HepG2 (cell line): ENCODE results near the gene LST1. TPM values are rescaled to one million over a fixed set of nuclear protein-coding genes. Genes with fewer than 3 reads are reported as not detected.

Source experiments
- CREB3 ChIP-seq: sonication (generic); formaldehyde crosslinking; IDR thresholded peaks from 2 replicates; pipeline ENCODE4 v1.5.0; 2020; ENCODE audit warnings: missing genetic modification reagents
- HNRNPLL ChIP-seq: fragments of 200-400 bp; formaldehyde crosslinking; IDR thresholded peaks from 2 replicates; pipeline ENCODE4 v1.6.1; 2017; ENCODE audit warnings: mild to moderate bottlenecking, low read depth, low read length; ENCODE audit not compliant: poor library complexity, severe bottlenecking
- HOMEZ ChIP-seq: IDR thresholded peaks from 2 replicates; pipeline ENCODE4 v1.6.1; 2016; ENCODE audit warnings: low read depth
- IKZF4 ChIP-seq: sonication (generic); formaldehyde crosslinking; IDR thresholded peaks from 2 replicates; pipeline ENCODE4 v1.5.1; 2020; ENCODE audit warnings: borderline replicate concordance, mild to moderate bottlenecking, low read depth, missing genetic modification reagents; ENCODE audit errors: not compliant biosample characterization
- MAX ChIP-seq: IDR thresholded peaks from 2 replicates; pipeline ENCODE4 v1.6.1; 2012; ENCODE audit warnings: inconsistent platforms
- MAZ ChIP-seq, 2 experiments: sonication (generic) in 1 of 2; formaldehyde crosslinking in 1 of 2; IDR thresholded peaks; 2 replicates each; pipeline versions ENCODE4 v1.5.0 to v1.6.1; 2012 to 2020; ENCODE audit warnings: low read depth in 2 of 2, mild to moderate bottlenecking in 2 of 2, borderline replicate concordance in 1 of 2, improper control_type of control experiment in 1 of 2, low read length in 1 of 2, missing genetic modification reagents in 1 of 2, moderate library complexity in 1 of 2
- MIER2 ChIP-seq: IDR thresholded peaks from 2 replicates; pipeline ENCODE4 v1.6.1; 2016; ENCODE audit warnings: missing biosample characterization, missing genetic modification reagents
- NCOR1 ChIP-seq: fragments of 200-600 bp; sonication (generic); IDR thresholded peaks from 2 replicates; pipeline ENCODE4 v1.7.0; 2017; ENCODE audit warnings: antibody characterized with exemption, low read length, borderline replicate concordance
- NFAT5 ChIP-seq: sonication (generic); formaldehyde crosslinking; IDR thresholded peaks from 2 replicates; pipeline ENCODE4 v1.4.0; 2020; ENCODE audit warnings: missing genetic modification reagents
- NFKB2 ChIP-seq: sonication (generic); formaldehyde crosslinking; IDR thresholded peaks from 2 replicates; pipeline ENCODE4 v1.4.0; 2020; ENCODE audit warnings: missing genetic modification reagents, borderline replicate concordance
- PAX8 ChIP-seq: sonication (generic); formaldehyde crosslinking; IDR thresholded peaks from 2 replicates; pipeline ENCODE4 v1.8.0; 2022; ENCODE audit warnings: mild to moderate bottlenecking, missing genetic modification reagents, borderline replicate concordance
- PHF8 ChIP-seq: sonication (generic); formaldehyde crosslinking; IDR thresholded peaks from 2 replicates; pipeline ENCODE4 v1.5.0; 2020; ENCODE audit warnings: missing genetic modification reagents
- TEAD3 ChIP-seq: optimal IDR thresholded peaks from 2 replicates; pipeline ENCODE3; 2016; ENCODE audit warnings: borderline replicate concordance
- ZNF296 ChIP-seq: sonication (generic); formaldehyde crosslinking; conservative IDR thresholded peaks from 2 replicates; pipeline ENCODE4 v1.5.0; 2020; ENCODE audit warnings: mild to moderate bottlenecking, missing genetic modification reagents
- ZNF432 ChIP-seq: sonication (generic); formaldehyde crosslinking; IDR thresholded peaks from 2 replicates; pipeline ENCODE4 v1.5.0; 2020; ENCODE audit warnings: missing genetic modification reagents, mild to moderate bottlenecking, borderline replicate concordance
- ZNF614 ChIP-seq: IDR thresholded peaks from 2 replicates; pipeline ENCODE4 v1.6.1; 2018; ENCODE audit warnings: missing biosample characterization, missing genetic modification reagents, inconsistent platforms, borderline replicate concordance
- ZNF672 ChIP-seq: sonication (generic); formaldehyde crosslinking; IDR thresholded peaks from 2 replicates; pipeline ENCODE4 v1.8.1; 2022; ENCODE audit warnings: missing genetic modification reagents
- ZNF691 ChIP-seq: sonication (generic); formaldehyde crosslinking; IDR thresholded peaks from 2 replicates; pipeline ENCODE4 v1.4.0; 2020; ENCODE audit warnings: missing genetic modification reagents, low read depth, mild to moderate bottlenecking, borderline replicate concordance
- ZNF781 ChIP-seq: sonication (generic); formaldehyde crosslinking; IDR thresholded peaks from 2 replicates; pipeline ENCODE4 v1.5.1; 2020; ENCODE audit warnings: borderline replicate concordance, mild to moderate bottlenecking, missing genetic modification reagents; ENCODE audit errors: not compliant biosample characterization
- polyA plus RNA-seq, 8 experiments: library from polyadenylated mRNA; depleted of rRNA in 3 of 8; stranded (reverse) in 7 of 8; unstranded in 1 of 8; fragments of >200 nt; fragmentation: Illumina TruSeq in 4 of 8; extraction: Trizol in 4 of 8; gene quantifications; 2 replicates each; pipeline versions ENCODE4 v1.2.1 to v1.2.3, GENCODE V29; 2011 to 2016; ENCODE audit warnings: low read depth in 4 of 8, missing spikeins in 1 of 8, mixed read lengths in 1 of 8; ENCODE audit not compliant: insufficient read depth in 1 of 8
- total RNA-seq, 5 experiments: library from RNA; depleted of rRNA; stranded (reverse); fragments of >200 nt; fragmentation: Illumina TruSeq; extraction: Trizol; gene quantifications; 2 replicates each; pipeline ENCODE4 v1.2.3, GENCODE V29; 2016; ENCODE audit warnings: low read depth in 1 of 5

Gene LST1
- total and polyA plus RNA-seq, 2 of the 13 experiments (the other 11 are each of a cell fraction or from before 2014, with no cell fraction given) = not detected

GRCh38 chr6:31546958-31547726, 38.9 kb upstream of the LST1 start, which contains the start of gene NFKBIL1 (continued):
- peak; percentile 82 for TF ChIP-seq MAX
- peak; percentile 31; the same call in 1 of the 2 replicates for TF ChIP-seq ZNF614 (CRISPR knock-in tag)
- peak; percentile 88 for TF ChIP-seq PHF8
- no peak for TF ChIP-seq ZNF672 (CRISPR knock-in tag)
- peak; percentile 67; the same call in 1 of the 2 replicates for TF ChIP-seq HOMEZ
- TF ChIP-seq PAX8 (CRISPR knock-in tag) = no peak
- no peak for TF ChIP-seq ZNF296
- no peak for TF ChIP-seq NCOR1
- TF ChIP-seq MIER2 (CRISPR knock-in tag) = peak; percentile 64; the same call in 1 of the 2 replicates
- no peak; the same call in 1 of the 2 replicates for TF ChIP-seq ZNF691
- no peak for TF ChIP-seq ZNF432
- no peak for TF ChIP-seq IKZF4 (CRISPR knock-in tag)
- TF ChIP-seq TEAD3 (CRISPR knock-in tag) = peak; percentile 42
- 0 out of 2 replicates have a peak, but pooled peaks have one; percentile 37 for TF ChIP-seq CREB3 (CRISPR knock-in tag)
- peak; percentile 84 for TF ChIP-seq HNRNPLL
- TF ChIP-seq MAZ (IDR thresholded peaks at IDR 0.05; ENCODE audit: borderline replicate concordance, low read depth, low read length) = peak; percentile 21; the same call in 1 of the 2 replicates
- peak; percentile 87 for TF ChIP-seq MAZ (CRISPR knock-in tag; IDR thresholded peaks at IDR 0.05; ENCODE audit: low read depth)
- TF ChIP-seq NFAT5 = no peak
- no peak for TF ChIP-seq NFKB2 (CRISPR knock-in tag)
- no peak for TF ChIP-seq ZNF781 (CRISPR knock-in tag)
